Left lung (tissue), 10 donors: ENCODE measurements around the gene TCL1A. TPM values are rescaled to one million over a fixed set of nuclear protein-coding genes. Genes with fewer than 3 reads are reported as not detected.
"Not testable (repeated sequence)": the region's sequence is repeated elsewhere in the genome, so short reads cannot be mapped to it uniquely, and the experiment has no call there.

Experiments
- ATAC-seq: fragments of 200-7000 bp; cut with Tn5 transposase; one replicate; pipeline ENCODE4 v1.9.1; 2020; ENCODE audit warnings: moderate library complexity
- DNase-seq, 4 donors: peaks; one replicate each; pipeline ENCODE4 v3.0.0-alpha.2; 2013 to 2020
- H3K27ac ChIP-seq, 2 donors: fragments of 200-600 bp; sonication (generic) in 1 of 2; one replicate each; pipeline versions ENCODE4 v1.5.0 to v1.8.0; 2020 to 2021
- H3K27me3 ChIP-seq, 2 donors: fragments of 200-600 bp; sonication (generic) in 1 of 2; one replicate each; pipeline versions ENCODE4 v1.5.0 to v1.8.0; 2020 to 2021
- H3K36me3 ChIP-seq, 2 donors: fragments of 200-600 bp; sonication (generic) in 1 of 2; one replicate each; pipeline versions ENCODE4 v1.5.0 to v1.8.0; 2020 to 2021
- H3K4me1 ChIP-seq, 2 donors: fragments of 200-600 bp; one replicate each; pipeline ENCODE4 v1.8.0; 2021
- H3K4me3 ChIP-seq, 2 donors: fragments of 200-600 bp; sonication (generic) in 1 of 2; one replicate each; pipeline versions ENCODE4 v1.5.0 to v1.8.0; 2020 to 2021; ENCODE audit warnings: mild to moderate bottlenecking in 1 of 2
- H3K9me3 ChIP-seq, 2 donors: fragments of 200-600 bp; sonication (generic) in 1 of 2; one replicate each; pipeline versions ENCODE4 v1.5.0 to v1.8.0; 2020 to 2021
- intact Hi-C, 2 donors: fragments of 100-400 bp; cut with DNase I; formaldehyde crosslinking; loops; one replicate each; pipeline versions ENCODE4 v1.11.2 to v1.14.2; 2022
- polyA plus RNA-seq, 6 donors: library from polyadenylated mRNA; unstranded; fragments of 120-200 nt; gene quantifications; one replicate each; pipeline ENCODE4 v1.2.1, GENCODE V29; 2013; ENCODE audit not compliant: insufficient read length in 6 of 6
- total RNA-seq, 2 donors: library from RNA; stranded (reverse); fragmentation: NEBNext Ultra II Directional; extraction: Animal tissue kit (Norgen Biotek cat#: 25700); gene quantifications; one replicate each; pipeline ENCODE4 v1.2.1, GENCODE V29; 2021
- TF ChIP-seq, protein P1 (sequence below), 2 donors: fragments of 200-600 bp; sonication (generic) in 1 of 2; IDR thresholded peaks; one replicate each; pipeline versions ENCODE4 v1.5.0 to v1.8.0; 2021; ENCODE audit warnings: antibody characterized with exemption in 2 of 2
- donor health status: DM: no; HTN: yes; CAD: no.
- donor health status: DM: no; HTN: no; CAD: no.

Gene TCL1A
- total and polyA plus RNA-seq, 8 donors = 0.80 to 1.7 (median 1.2) TPM; not detected in 2

DNA sequence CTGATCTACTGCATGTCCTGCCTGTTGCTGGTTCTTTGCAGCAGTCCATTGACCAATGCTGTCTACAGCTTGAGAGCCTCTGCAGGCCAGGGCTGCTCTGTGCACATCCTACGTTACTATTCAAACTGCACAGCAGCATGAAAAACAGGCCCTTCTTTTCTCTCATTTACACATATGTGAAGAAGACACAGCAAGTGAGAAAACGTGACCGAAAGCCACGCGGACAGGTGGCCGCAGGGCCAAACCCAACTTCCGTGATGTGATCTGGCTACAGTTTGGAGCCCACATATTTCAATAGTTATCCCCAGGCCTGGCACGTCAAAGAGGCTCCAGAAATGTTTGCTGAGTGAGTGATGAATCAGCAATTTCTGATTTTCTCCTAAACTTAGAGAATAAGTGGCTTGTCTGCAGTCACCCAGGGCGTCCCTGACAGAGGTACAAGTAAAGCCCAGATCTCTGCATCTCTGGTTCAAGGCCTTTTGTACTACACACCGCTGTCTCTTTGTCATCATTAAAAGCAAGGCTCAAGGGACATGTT, 45.6 kb downstream of the TCL1A start:
- ATAC-seq = no peak
- intact Hi-C loops = no loop called here
- Histone ChIP-seq H3K36me3 (no peaks in the 10 kb centered on the region), H3K27ac (no peak overlapping the region), H3K27me3 (peaks cover 0 to 35% of the 10 kb centered on the region in 2 donors), H3K9me3 (no peaks in the 10 kb centered on the region), H3K4me3 (no peak overlapping the region), H3K4me1 (no peaks in the 10 kb centered on the region)
- no peak for DNase-seq
- TF ChIP-seq, protein P1, sequence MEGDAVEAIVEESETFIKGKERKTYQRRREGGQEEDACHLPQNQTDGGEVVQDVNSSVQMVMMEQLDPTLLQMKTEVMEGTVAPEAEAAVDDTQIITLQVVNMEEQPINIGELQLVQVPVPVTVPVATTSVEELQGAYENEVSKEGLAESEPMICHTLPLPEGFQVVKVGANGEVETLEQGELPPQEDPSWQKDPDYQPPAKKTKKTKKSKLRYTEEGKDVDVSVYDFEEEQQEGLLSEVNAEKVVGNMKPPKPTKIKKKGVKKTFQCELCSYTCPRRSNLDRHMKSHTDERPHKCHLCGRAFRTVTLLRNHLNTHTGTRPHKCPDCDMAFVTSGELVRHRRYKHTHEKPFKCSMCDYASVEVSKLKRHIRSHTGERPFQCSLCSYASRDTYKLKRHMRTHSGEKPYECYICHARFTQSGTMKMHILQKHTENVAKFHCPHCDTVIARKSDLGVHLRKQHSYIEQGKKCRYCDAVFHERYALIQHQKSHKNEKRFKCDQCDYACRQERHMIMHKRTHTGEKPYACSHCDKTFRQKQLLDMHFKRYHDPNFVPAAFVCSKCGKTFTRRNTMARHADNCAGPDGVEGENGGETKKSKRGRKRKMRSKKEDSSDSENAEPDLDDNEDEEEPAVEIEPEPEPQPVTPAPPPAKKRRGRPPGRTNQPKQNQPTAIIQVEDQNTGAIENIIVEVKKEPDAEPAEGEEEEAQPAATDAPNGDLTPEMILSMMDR (IDR thresholded peaks at IDR 0.05) = no peak

DNA sequence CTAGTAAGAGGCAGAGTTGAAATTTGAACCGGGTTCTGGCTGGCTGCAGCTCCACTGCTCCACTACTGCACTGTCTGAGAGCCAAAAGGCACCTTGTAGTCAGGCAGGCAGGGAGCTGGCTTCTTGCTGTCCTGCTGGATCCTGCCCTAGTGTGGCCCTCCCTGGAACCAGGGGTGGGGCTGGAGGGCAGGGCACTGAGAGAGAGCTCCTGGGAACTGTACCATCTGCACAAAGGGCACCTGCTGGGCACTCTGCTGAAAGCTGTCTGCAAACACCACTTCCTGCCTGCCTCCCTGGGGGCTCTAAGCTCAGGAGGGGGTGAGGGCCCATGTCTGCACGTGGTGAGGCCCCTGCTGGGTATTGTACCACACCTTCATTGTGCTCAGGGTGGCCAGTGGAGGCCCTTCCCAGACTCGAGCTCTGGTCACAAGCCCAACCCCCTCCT, 46.7 kb downstream of the TCL1A start:
- no peaks in the 10 kb centered on the region for H3K4me1 ChIP-seq
- no peak for ATAC-seq
- no peaks in the 10 kb centered on the region for H3K36me3 ChIP-seq
- H3K27me3 ChIP-seq = peaks cover 0 to 35% of the 10 kb centered on the region in 2 donors
- H3K27ac ChIP-seq = no peak overlapping the region
- intact Hi-C loops = no loop called here
- no peaks in the 10 kb centered on the region for H3K9me3 ChIP-seq
- TF ChIP-seq, protein P1 (IDR thresholded peaks at IDR 0.05) = no peak
- DNase-seq = no peak
- H3K4me3 ChIP-seq = no peak overlapping the region

DNA sequence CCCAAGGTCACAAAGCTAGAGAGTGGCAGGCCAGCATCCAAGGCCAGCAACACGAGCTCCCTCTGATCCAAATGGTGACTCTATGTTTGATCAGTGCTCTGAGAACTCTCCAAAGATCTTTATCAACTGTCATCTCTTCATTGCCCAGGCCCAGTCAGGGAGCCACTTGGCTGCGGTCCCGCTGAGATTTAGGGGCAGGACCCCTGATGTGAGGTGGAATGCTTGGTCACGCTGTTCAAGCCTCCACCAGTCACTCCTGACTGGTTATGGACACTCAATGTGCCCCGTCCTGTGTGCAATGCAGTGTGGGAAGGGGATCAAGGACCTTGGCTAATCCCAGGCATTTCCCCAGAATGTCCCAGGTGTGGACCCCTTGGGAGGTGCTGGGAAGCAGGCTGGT, 47.5 kb downstream of the TCL1A start:
- no peaks in the 10 kb centered on the region for H3K36me3 ChIP-seq
- intact Hi-C loops = no loop called here
- no peaks in the 10 kb centered on the region for H3K4me1 ChIP-seq
- no peak overlapping the region for H3K27ac ChIP-seq
- H3K9me3 ChIP-seq = no peaks in the 10 kb centered on the region
- TF ChIP-seq, protein P1 (IDR thresholded peaks at IDR 0.05) = no peak
- no peak overlapping the region for H3K4me3 ChIP-seq
- DNase-seq (no peak), ATAC-seq (no peak)
- peaks cover 0 to 43% of the 10 kb centered on the region in 2 donors for H3K27me3 ChIP-seq

DNA sequence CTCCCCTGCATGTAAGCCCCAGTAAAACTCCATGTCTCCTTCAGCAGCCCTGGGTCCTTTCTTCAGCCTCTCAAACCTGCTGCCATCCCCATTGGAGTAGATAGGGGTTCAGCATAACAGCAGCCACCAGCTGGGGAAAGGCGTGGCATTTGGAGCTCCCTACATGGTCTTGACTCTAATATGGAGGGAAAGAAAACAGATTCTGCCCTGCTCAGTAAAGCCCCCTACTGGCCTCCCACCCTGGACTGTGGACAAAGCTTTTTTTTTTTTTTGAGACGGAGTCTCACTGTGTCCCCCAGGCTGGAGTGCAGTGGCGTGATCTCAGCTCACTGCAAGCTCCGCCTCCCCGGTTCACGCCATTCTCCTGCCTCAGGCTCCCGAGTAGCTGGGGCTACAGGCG, 48.4 kb downstream of the TCL1A start:
- DNase-seq, intact Hi-C loops, H3K4me1 ChIP-seq, ATAC-seq, H3K27ac ChIP-seq, H3K4me3 ChIP-seq, H3K9me3 ChIP-seq, H3K36me3 ChIP-seq: not testable (repeated sequence)
- peaks cover 0 to 45% of the 10 kb centered on the region in 2 donors for H3K27me3 ChIP-seq

DNA sequence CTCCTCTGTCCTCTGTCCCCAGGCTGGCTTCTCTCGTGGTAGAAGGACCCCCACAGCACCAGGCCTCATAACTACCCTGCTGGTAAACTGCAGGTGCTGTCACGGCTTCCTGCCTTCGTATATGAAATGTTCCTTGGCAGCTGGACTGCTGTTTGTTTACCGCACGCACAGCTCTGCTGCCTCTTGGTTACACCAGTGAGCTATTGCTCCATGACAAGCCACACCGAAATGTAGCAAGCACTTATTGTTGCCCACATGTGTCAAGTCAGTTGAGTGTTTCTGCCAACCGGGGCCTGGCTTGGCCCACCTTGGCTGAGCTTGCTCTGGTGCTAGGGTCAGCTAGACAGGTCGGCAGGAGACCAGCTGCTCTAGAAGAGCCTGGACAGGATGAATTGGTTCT, 49.4 kb downstream of the TCL1A start:
- DNase-seq (no peak), ATAC-seq (no peak)
- TF ChIP-seq, protein P1 (IDR thresholded peaks at IDR 0.05) = no peak
- H3K27me3 ChIP-seq = peaks cover 0 to 49% of the 10 kb centered on the region in 2 donors
- H3K4me3 ChIP-seq = no peak overlapping the region
- intact Hi-C loops = no loop called here
- no peak overlapping the region for H3K27ac ChIP-seq
- no peaks in the 10 kb centered on the region for H3K4me1 ChIP-seq
- H3K9me3 ChIP-seq = no peaks in the 10 kb centered on the region
- H3K36me3 ChIP-seq = no peaks in the 10 kb centered on the region

DNA sequence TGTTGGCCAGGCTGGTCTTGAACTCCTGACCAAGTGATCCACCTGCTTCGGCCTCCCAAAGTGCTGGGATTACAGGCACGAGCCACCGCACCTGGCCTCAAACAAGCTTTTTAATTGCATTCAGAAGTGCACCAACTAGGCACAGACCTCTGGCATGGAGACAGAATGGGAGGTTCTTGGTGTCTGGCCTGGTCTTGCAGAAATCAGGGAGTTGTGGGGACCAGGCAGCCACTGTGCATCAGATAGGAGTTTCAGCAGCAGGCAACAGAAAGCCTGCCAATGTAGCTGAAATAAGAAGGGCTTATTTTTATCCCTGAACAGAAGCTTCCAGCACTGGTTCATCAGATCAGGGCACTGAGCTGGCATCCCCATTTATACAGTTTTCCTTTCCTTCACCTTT, 49.9 kb downstream of the TCL1A start:
- Histone ChIP-seq H3K9me3 (no peaks in the 10 kb centered on the region), H3K27ac (no peak overlapping the region), H3K4me3 (no peak overlapping the region), H3K27me3 (peaks cover 0 to 50% of the 10 kb centered on the region in 2 donors), H3K4me1 (no peaks in the 10 kb centered on the region), H3K36me3 (no peaks in the 10 kb centered on the region)
- TF ChIP-seq, protein P1 (IDR thresholded peaks at IDR 0.05) = no peak
- intact Hi-C loops = no loop called here
- ATAC-seq (no peak), DNase-seq (no peak)
